SH-SY5Y (cell line): ENCODE data around the gene MYPN.

ENCODE experiments used
- GATA2 ChIP-seq: IDR thresholded peaks from 2 replicates; pipeline ENCODE4 v1.6.1; 2011; ENCODE audit warnings: mild to moderate bottlenecking, low read depth, low read length
- GATA3 ChIP-seq: IDR thresholded peaks from 2 replicates; pipeline ENCODE4 v1.6.1; 2011; ENCODE audit warnings: low read depth, mild to moderate bottlenecking, low read length, moderate library complexity

GRCh38 chr10:68247931-68248330 lies 138.6 kb downstream of the MYPN start:
- TF ChIP-seq GATA2 = no peak
- TF ChIP-seq GATA3 = no peak
